Measurements from ENCODE around the gene BORCS5. TPM values are rescaled to one million over a fixed set of nuclear protein-coding genes. Genes with fewer than 3 reads are reported as not detected.

Gene BORCS5
- total and polyA plus RNA-seq, 2 of the 4 experiments (the other 2 are of a cell fraction) = 14.4 to 18.3 TPM

DNA sequence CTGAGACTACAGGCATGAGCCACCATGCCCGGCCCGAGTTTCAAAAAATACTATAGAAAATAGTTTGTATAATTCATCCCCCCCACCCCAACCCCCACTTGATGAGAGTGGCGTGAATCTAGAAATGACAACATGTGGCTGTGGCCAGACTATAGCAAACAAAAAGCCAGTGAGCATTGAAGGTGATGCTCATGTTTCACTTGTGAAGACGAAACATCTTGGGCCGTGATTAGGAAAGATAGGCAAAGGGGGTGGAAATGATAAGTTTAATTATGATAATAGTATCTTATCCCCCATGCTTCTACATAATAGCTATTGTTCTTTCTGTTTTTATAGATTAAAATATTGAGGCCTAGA is 8.5 kb downstream of the BORCS5 start:
- no peak overlapping the region for H3K56ac ChIP-seq (ENCODE audit: extremely low read depth, insufficient read depth, low read length)
- H3K27ac ChIP-seq (ENCODE audit: insufficient read depth, low read length) = peak overlapping the region; percentile 43; the same call in 1 of the 2 replicates
- ChIA-PET POLR2A (ENCODE audit: unreplicated experiment) (no interaction called here), CTCF (interaction anchor here (1.0 kb wide), 1 partner anchor 16 kb away, joined by 4 read pairs; the partner anchor contains the start of gene MANSC1)
- H2BK5ac ChIP-seq (ENCODE audit: low read depth, low read length, poor library complexity, severe bottlenecking) = no peak overlapping the region
- intact Hi-C loops (cut with micrococcal nuclease) = no loop called here
- H3K4me1 ChIP-seq (ENCODE audit: control insufficient read depth, insufficient read depth, low read length) = peaks cover 6% of the 10 kb centered on the region
- no peak overlapping the region for H4K5ac ChIP-seq (ENCODE audit: low read depth, low read length)
- peaks cover 4% of the 10 kb centered on the region for H3K36me3 ChIP-seq (ENCODE audit: control insufficient read depth, insufficient read depth, low read length)
- no peak overlapping the region for H3K4me3 ChIP-seq (ENCODE audit: insufficient read depth, low read depth, low read length)
- in situ Hi-C loops (cut with MboI; ENCODE audit: low sequenced_read_pairs) = no loop called here
- H2BK20ac ChIP-seq (ENCODE audit: low read depth, low read length) = no peak overlapping the region; the same call in 1 of the 2 replicates
- no peak overlapping the region; the same call in 1 of the 2 replicates for H3K18ac ChIP-seq (ENCODE audit: low read depth, low read length)
- no peak overlapping the region for H4K8ac ChIP-seq (ENCODE audit: low read depth in 2 of 2, low read length in 2 of 2)
- no peaks in the 10 kb centered on the region; the same call in 1 of the 2 replicates for H3K9me1 ChIP-seq (ENCODE audit: insufficient read depth, low read length)
- peak overlapping the region; percentile 35; the same call in 1 of the 2 replicates for H3K4ac ChIP-seq (ENCODE audit: low read depth, low read length)
- H2AFZ ChIP-seq (replicated peaks; ENCODE audit: low read length, poor library complexity) = no peak overlapping the region
- no TSS peak for BruUV-seq (replicated peaks)
- no peak overlapping the region for H2BK120ac ChIP-seq (ENCODE audit: low read depth, low read length)
- peaks cover 11 to 14% of the 10 kb centered on the region in 2 experiments; a peak in 3 of 4 replicates for H3K79me1 ChIP-seq (ENCODE audit: low read depth in 1 of 2, low read length in 2 of 2)
- WGBS, 2 experiments (ENCODE audit: extremely low coverage in 2 of 2, insufficient read length in 1 of 2) = no CpG with 5 or more reads among the region's 5 CpGs
- H3K27me3 ChIP-seq (ENCODE audit: control insufficient read depth, insufficient read depth, low read length) = no peaks in the 10 kb centered on the region
- no peak for ATAC-seq (ENCODE audit: low read depth)
- dilution Hi-C loops (cut with HindIII; ENCODE audit: low sequenced_read_pairs, unreplicated experiment) = no loop called here
- no peak overlapping the region for H3K9ac ChIP-seq (ENCODE audit: low read depth, low read length)
- H2AK9ac ChIP-seq (replicated peaks; ENCODE audit: low read depth, low read length, poor library complexity) = no peak overlapping the region
- H4K91ac ChIP-seq (ENCODE audit: insufficient read depth, low read depth, low read length) = no peak overlapping the region
- no peak overlapping the region for H2BK15ac ChIP-seq (ENCODE audit: low read depth, low read length)
- H3K23ac ChIP-seq (ENCODE audit: low read depth, low read length) = no peak overlapping the region; the same call in 1 of the 2 replicates
- TF ChIP-seq CEBPB (IDR thresholded peaks at IDR 0.05; ENCODE audit: low read depth, low read length) = no peak
- no peak overlapping the region; the same call in 1 of the 2 replicates for H3K4me2 ChIP-seq (ENCODE audit: low read depth, low read length)
- H2AK5ac ChIP-seq (ENCODE audit: low read depth, low read length) = no peak overlapping the region
- no peaks in the 10 kb centered on the region for H3K9me3 ChIP-seq (ENCODE audit: control insufficient read depth, insufficient read depth, low read length)
- H4K20me1 ChIP-seq (ENCODE audit: insufficient read depth, low read length) = no peaks in the 10 kb centered on the region
- no peak for DNase-seq
- no peak overlapping the region for H3K14ac ChIP-seq (replicated peaks; ENCODE audit: low read depth, low read length)

Data from IMR-90 (cell line).